Keratinocyte (primary cell): ENCODE results near the gene KHSRP. TPM values are rescaled to one million over a fixed set of nuclear protein-coding genes. Genes with fewer than 3 reads are reported as not detected.

Experiments
- DNase-seq: peaks from one replicate; pipeline ENCODE4 v3.0.0-alpha.2; 2011; ENCODE audit warnings: low read depth, missing footprints, low spot score
- FAIRE-seq: peaks from 2 replicates; lab custom pipeline; 2011; peaks lifted over from hg19 to GRCh38; lab: Jason Lieb, UNC
- H2AFZ ChIP-seq: 2 replicates; pipeline ENCODE4 v1.6.0; 2012; ENCODE audit warnings: low read length, control low read depth, inconsistent platforms; ENCODE audit not compliant: control insufficient read depth
- H3K27ac ChIP-seq: 2 replicates; pipeline ENCODE4 v1.5.1; 2011; ENCODE audit warnings: low read length; ENCODE audit not compliant: control insufficient read depth, insufficient read depth
- H3K27me3 ChIP-seq: 3 replicates; pipeline ENCODE4 v1.6.0; 2011; ENCODE audit warnings: low read length; ENCODE audit not compliant: control insufficient read depth, insufficient read depth; ENCODE audit errors: extremely low read depth
- H3K36me3 ChIP-seq, 2 experiments: 2 replicates in 1 of 2; 3 replicates in 1 of 2; pipeline ENCODE4 v1.5.1; 2011; ENCODE audit warnings: low read length in 2 of 2, mild to moderate bottlenecking in 1 of 2; ENCODE audit not compliant: control insufficient read depth in 2 of 2, insufficient read depth in 2 of 2; ENCODE audit errors: extremely low read depth in 1 of 2
- H3K4me1 ChIP-seq: 3 replicates; pipeline ENCODE4 v1.5.1; 2011; ENCODE audit warnings: low read length; ENCODE audit not compliant: control insufficient read depth, insufficient read depth; ENCODE audit errors: extremely low read depth
- H3K4me2 ChIP-seq: 3 replicates; pipeline ENCODE4 v1.6.0; 2011; ENCODE audit warnings: low read depth, low read length; ENCODE audit not compliant: control insufficient read depth, insufficient read depth; ENCODE audit errors: extremely low read depth
- H3K4me3 ChIP-seq, 3 experiments: fragments of 200-600 bp in 1 of 3; sonication (generic) in 1 of 3; 2 replicates in 2 of 3; 3 replicates in 1 of 3; pipeline ENCODE4 v1.5.1; 2011 to 2016; ENCODE audit warnings: low read length in 3 of 3, mild to moderate bottlenecking in 3 of 3, control low read depth in 2 of 3, inconsistent platforms in 1 of 3, low read depth in 1 of 3, mixed read lengths in 1 of 3, mixed run types in 1 of 3, moderate library complexity in 1 of 3; ENCODE audit not compliant: control insufficient read depth in 2 of 3, insufficient read depth in 2 of 3; ENCODE audit errors: extremely low read depth in 1 of 3
- H3K79me2 ChIP-seq: 2 replicates; pipeline ENCODE4 v1.6.0; 2012; ENCODE audit warnings: low read length; ENCODE audit not compliant: control insufficient read depth, insufficient read depth
- H3K9ac ChIP-seq: 3 replicates; pipeline ENCODE4 v1.6.0; 2011; ENCODE audit warnings: low read length; ENCODE audit not compliant: control insufficient read depth, insufficient read depth; ENCODE audit errors: extremely low read depth
- H3K9me1 ChIP-seq: 3 replicates; pipeline ENCODE4 v1.6.0; 2011; ENCODE audit warnings: low read length; ENCODE audit not compliant: control insufficient read depth, insufficient read depth; ENCODE audit errors: extremely low read depth
- H3K9me3 ChIP-seq: 2 replicates; pipeline ENCODE4 v1.5.1; 2012; ENCODE audit warnings: low read depth, low read length; ENCODE audit not compliant: control insufficient read depth
- H4K20me1 ChIP-seq: 3 replicates; pipeline ENCODE4 v1.6.0; 2011; ENCODE audit warnings: low read length; ENCODE audit not compliant: control insufficient read depth, insufficient read depth; ENCODE audit errors: extremely low read depth
- EZH2 ChIP-seq: IDR thresholded peaks from one replicate; pipeline ENCODE4 v1.6.1; 2012; ENCODE audit warnings: inconsistent platforms, mild to moderate bottlenecking, low read length, moderate library complexity
- dilution Hi-C: fragments of 300-500 bp; cut with MboI; formaldehyde crosslinking; loops from one replicate; pipeline ENCODE4 v1.7.0; 2020; ENCODE audit warnings: low sequenced_read_pairs; ENCODE audit not compliant: extremely low pct_ligation_motif_present
- polyA plus RNA-seq, 5 experiments: library from polyadenylated mRNA; depleted of rRNA in 3 of 5; stranded (reverse) in 3 of 5; stranded (forward) in 1 of 5; unstranded in 1 of 5; fragments of >200 nt; gene quantifications; 1 replicate in 1 of 5; 2 replicates in 3 of 5; 3 replicates in 1 of 5; pipeline versions ENCODE4 v1.2.1 to v1.2.3, GENCODE V29; 2011 to 2012; ENCODE audit warnings: missing spikeins in 2 of 5, low read depth in 1 of 5, low replicate concordance in 1 of 5
- TF ChIP-seq, protein P1 (sequence below), 3 experiments: IDR thresholded peaks in 1 of 3; conservative IDR thresholded peaks in 1 of 3; optimal IDR thresholded peaks in 1 of 3; 2 replicates in 2 of 3; 3 replicates in 1 of 3; pipeline versions ENCODE3 to v1.5.1; 2011; ENCODE audit warnings: low read length in 3 of 3, mild to moderate bottlenecking in 3 of 3, moderate library complexity in 2 of 3, control low read depth in 1 of 3, inconsistent platforms in 1 of 3; ENCODE audit not compliant: insufficient read depth in 2 of 3; ENCODE audit errors: extremely low read depth in 1 of 3

The KHSRP gene
- polyA plus RNA-seq, 1 donor (not counting 4 experiments of a cell fraction or from before 2014, with no cell fraction given): 56.6 TPM

DNA sequence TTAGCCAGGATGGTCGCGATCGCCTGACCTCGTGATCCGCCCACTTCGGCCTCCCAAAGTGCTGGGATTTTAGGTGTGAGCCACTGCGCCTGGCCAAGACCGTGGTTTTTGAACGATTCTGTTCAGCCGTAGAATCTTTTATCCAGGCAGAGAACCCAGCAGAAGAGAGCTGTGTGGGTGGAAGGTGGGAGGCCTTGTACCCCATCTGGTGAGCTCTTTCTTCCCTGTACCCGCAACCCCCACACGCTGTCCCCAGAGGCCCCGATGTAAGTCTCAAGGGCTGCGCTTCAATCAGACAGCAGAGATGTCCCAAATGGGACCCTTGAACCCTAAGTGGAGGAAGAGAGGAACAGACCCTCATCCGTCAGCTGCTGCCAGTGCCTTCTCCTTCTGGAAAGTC is 31.3 kb upstream of the KHSRP start:
- dilution Hi-C loops: no loop called here
- H3K9ac ChIP-seq: no peak overlapping the region
- TF ChIP-seq, protein P1, sequence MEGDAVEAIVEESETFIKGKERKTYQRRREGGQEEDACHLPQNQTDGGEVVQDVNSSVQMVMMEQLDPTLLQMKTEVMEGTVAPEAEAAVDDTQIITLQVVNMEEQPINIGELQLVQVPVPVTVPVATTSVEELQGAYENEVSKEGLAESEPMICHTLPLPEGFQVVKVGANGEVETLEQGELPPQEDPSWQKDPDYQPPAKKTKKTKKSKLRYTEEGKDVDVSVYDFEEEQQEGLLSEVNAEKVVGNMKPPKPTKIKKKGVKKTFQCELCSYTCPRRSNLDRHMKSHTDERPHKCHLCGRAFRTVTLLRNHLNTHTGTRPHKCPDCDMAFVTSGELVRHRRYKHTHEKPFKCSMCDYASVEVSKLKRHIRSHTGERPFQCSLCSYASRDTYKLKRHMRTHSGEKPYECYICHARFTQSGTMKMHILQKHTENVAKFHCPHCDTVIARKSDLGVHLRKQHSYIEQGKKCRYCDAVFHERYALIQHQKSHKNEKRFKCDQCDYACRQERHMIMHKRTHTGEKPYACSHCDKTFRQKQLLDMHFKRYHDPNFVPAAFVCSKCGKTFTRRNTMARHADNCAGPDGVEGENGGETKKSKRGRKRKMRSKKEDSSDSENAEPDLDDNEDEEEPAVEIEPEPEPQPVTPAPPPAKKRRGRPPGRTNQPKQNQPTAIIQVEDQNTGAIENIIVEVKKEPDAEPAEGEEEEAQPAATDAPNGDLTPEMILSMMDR (optimal IDR thresholded peaks at IDR 0.05 in 1 of 3, IDR thresholded peaks at IDR 0.05 in 1 of 3, conservative IDR thresholded peaks at IDR 0.05 in 1 of 3; ENCODE audit: extremely low read depth in 1 of 3, insufficient read depth in 2 of 3, low read length in 3 of 3): no peak
- H2AFZ ChIP-seq: no peak overlapping the region
- no peaks in the 10 kb centered on the region for H3K27me3 ChIP-seq
- peaks cover 6 to 11% of the 10 kb centered on the region in 2 experiments for H3K36me3 ChIP-seq
- FAIRE-seq: no peak
- peaks cover 6% of the 10 kb centered on the region for H3K9me3 ChIP-seq
- H3K4me3 ChIP-seq: no peak overlapping the region
- no peak overlapping the region for H3K4me2 ChIP-seq
- H3K27ac ChIP-seq: no peak overlapping the region
- H3K4me1 ChIP-seq: peaks cover 6% of the 10 kb centered on the region
- no peak for DNase-seq
- no peaks in the 10 kb centered on the region for H3K79me2 ChIP-seq
- H4K20me1 ChIP-seq: no peaks in the 10 kb centered on the region
- H3K9me1 ChIP-seq: no peaks in the 10 kb centered on the region

- Histone ChIP-seq H3K9me1 (no peaks in the 10 kb centered on the region), H3K4me2 (no peak overlapping the region), H3K4me1 (peaks cover 6% of the 10 kb centered on the region), H3K9me3 (peaks cover 6% of the 10 kb centered on the region), H3K4me3 (no peak overlapping the region), H3K9ac (no peak overlapping the region), H3K36me3 (peaks cover 6 to 13% of the 10 kb centered on the region in 2 experiments), H3K27me3 (no peaks in the 10 kb centered on the region), H3K27ac (no peak overlapping the region), H2AFZ (no peak overlapping the region), H4K20me1 (no peaks in the 10 kb centered on the region), H3K79me2 (no peaks in the 10 kb centered on the region)
- DNase-seq (no peak), FAIRE-seq (no peak)
- dilution Hi-C loops: no loop called here
- TF ChIP-seq, protein P1 (optimal IDR thresholded peaks at IDR 0.05 in 1 of 3, IDR thresholded peaks at IDR 0.05 in 1 of 3, conservative IDR thresholded peaks at IDR 0.05 in 1 of 3; ENCODE audit: extremely low read depth in 1 of 3, insufficient read depth in 2 of 3, low read length in 3 of 3): no peak
- no peak for TF ChIP-seq EZH2
Measured at GRCh38 chr19:6453951-6454565, 29.4 kb upstream of the KHSRP start.
